Measurements from ENCODE around the gene SNAI1. TPM values are rescaled to one million over a fixed set of nuclear protein-coding genes. Genes with fewer than 3 reads are reported as not detected.

SNAI1 gene
- total RNA-seq, 4 donors from 2014 or later = 0.53 to 3.3 (median 1.4) TPM

DNA sequence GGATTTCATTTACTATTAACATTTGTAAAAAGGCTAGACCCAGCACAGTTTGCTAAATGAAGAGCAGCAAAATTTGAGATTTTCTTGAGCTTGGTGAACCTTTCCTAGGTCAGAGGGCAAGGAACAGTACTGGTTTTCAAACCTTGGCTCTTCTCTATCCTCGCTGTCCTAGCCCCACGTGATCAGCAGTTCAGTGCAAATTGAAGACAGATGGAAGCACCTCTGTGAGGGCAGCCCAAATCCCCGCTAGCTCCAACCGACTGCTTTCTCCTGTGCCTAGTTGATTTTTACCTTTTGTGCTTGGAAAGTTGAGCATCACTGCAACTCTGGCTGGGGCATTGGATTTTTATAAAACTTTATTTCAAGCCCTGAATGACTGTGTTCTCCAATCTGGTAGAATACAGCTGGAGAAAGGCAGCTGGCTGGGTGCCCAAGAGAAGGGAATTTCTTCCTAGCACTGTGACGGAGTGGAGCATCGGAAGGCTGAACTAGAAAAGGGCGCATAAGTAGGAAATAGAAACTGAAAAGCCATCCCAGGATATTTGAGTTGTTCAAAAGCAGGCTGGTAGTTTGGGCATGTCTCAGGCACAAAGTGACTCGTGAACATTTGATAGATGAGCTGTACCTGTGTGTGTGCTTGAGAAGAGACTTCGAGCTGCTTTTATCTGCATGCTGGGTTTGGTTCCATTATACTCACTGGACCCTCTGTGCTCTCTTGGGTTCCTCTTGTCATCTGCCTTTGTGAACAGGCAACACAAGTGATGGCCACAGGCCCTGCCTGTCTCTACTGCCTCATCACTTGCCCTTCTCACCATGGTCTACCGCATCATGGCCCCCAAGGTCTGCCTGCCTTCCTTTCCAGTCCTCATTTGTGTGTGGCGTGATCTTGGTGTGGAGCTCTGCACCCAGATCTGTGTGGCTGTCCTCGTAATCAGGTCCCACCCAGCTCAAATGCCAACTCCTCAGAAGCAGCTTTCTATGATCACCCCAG is 44.3 kb upstream of the SNAI1 start:
- Histone ChIP-seq H3K27ac (peak overlapping the region in 1 of 4 donors; percentile 99), H3K36me3 (peaks cover 0 to 31% (median 0%) of the 10 kb centered on the region in 3 donors), H3K9me3 (no peaks in the 10 kb centered on the region), H3K4me1 (peaks cover 0 to 38% (median 19%) of the 10 kb centered on the region in 4 donors), H3K27me3 (no peaks in the 10 kb centered on the region), H3K4me3 (peak overlapping the region in 2 of 4 donors; percentile 84 to 100)
- TF ChIP-seq POLR2A (IDR thresholded peaks at IDR 0.05) (no peak), CTCF (IDR thresholded peaks at IDR 0.05) (no peak)
- DNase-seq = peak in 2 of 3 donors; percentile 29 to 49

- peaks cover 0 to 35% (median 19%) of the 10 kb centered on the region in 4 donors for H3K4me1 ChIP-seq
- H3K9me3 ChIP-seq = no peaks in the 10 kb centered on the region
- peak in 1 of 3 donors; percentile 36 for DNase-seq
- peaks cover 0 to 58% (median 0%) of the 10 kb centered on the region in 3 donors for H3K36me3 ChIP-seq
- no peak overlapping the region for H3K4me3 ChIP-seq
- no peak for TF ChIP-seq CTCF (IDR thresholded peaks at IDR 0.05)
- no peak for TF ChIP-seq POLR2A (IDR thresholded peaks at IDR 0.05)
- H3K27me3 ChIP-seq = no peaks in the 10 kb centered on the region
- H3K27ac ChIP-seq = no peak overlapping the region
Measured at GRCh38 chr20:49941456-49941855, 41.3 kb upstream of the SNAI1 start.

DNA sequence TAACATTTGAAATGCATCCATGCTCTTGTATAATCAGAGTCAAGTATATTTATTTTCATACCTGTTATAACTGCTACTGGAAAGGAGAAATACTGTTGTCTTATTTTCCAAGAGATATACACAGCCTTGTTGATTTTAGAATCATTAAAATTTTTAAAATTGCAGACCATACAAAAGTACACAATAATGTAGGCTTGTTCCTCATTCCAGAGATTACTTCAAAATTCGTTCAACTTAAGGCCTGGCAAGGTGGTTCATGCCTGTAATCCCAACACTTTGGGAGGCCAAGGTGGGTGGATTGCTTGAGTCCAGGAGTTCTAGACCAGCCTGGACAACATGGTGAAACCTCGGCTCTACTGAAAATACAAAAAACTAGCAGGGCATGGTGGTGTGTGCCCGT is 40.5 kb upstream of the SNAI1 start:
- Histone ChIP-seq H3K4me3 (no peak overlapping the region), H3K9me3 (no peaks in the 10 kb centered on the region), H3K27ac (no peak overlapping the region), H3K27me3 (no peaks in the 10 kb centered on the region), H3K36me3 (peaks cover 0 to 66% (median 0%) of the 10 kb centered on the region in 3 donors), H3K4me1 (peaks cover 0 to 33% (median 17%) of the 10 kb centered on the region in 4 donors)
- DNase-seq = peak in 1 of 3 donors; percentile 13
- TF ChIP-seq POLR2A (IDR thresholded peaks at IDR 0.05) (no peak), CTCF (IDR thresholded peaks at IDR 0.05) (no peak)

- DNase-seq = peak in 1 of 3 donors; percentile 27
- no peak overlapping the region for H3K4me3 ChIP-seq
- no peak for TF ChIP-seq CTCF (IDR thresholded peaks at IDR 0.05)
- TF ChIP-seq POLR2A (IDR thresholded peaks at IDR 0.05) = no peak
- H3K27ac ChIP-seq = no peak overlapping the region
- H3K27me3 ChIP-seq = no peaks in the 10 kb centered on the region
- H3K9me3 ChIP-seq = no peaks in the 10 kb centered on the region
- peaks cover 0 to 26% (median 11%) of the 10 kb centered on the region in 4 donors for H3K4me1 ChIP-seq
- peaks cover 0 to 71% (median 0%) of the 10 kb centered on the region in 3 donors for H3K36me3 ChIP-seq
Measured at GRCh38 chr20:49942942-49943341, 39.8 kb upstream of the SNAI1 start.

GRCh38 chr20:49945306-49945700 is 37.5 kb upstream of the SNAI1 start:
- Histone ChIP-seq H3K4me3 (no peak overlapping the region), H3K27me3 (no peaks in the 10 kb centered on the region), H3K36me3 (peaks cover 0 to 90% (median 0%) of the 10 kb centered on the region in 3 donors), H3K27ac (no peak overlapping the region), H3K9me3 (no peaks in the 10 kb centered on the region), H3K4me1 (peaks cover 0 to 10% (median 0%) of the 10 kb centered on the region in 4 donors)
- TF ChIP-seq POLR2A (IDR thresholded peaks at IDR 0.05) = no peak
- no peak for TF ChIP-seq CTCF (IDR thresholded peaks at IDR 0.05)
- peak in 1 of 3 donors; percentile 11 for DNase-seq

Data from Peyer's patch (tissue), 4 donors.